GM12878 (cell line): ENCODE results near the gene GOLIM4. TPM values are rescaled to one million over a fixed set of nuclear protein-coding genes. Genes with fewer than 3 reads are reported as not detected.

Experiments used
- ATAC-seq: fragments of 200-7000 bp; cut with Tn5 transposase; 3 replicates; pipeline ENCODE4 v1.9.1; 2020; ENCODE audit warnings: mild to moderate bottlenecking, moderate library complexity
- BruUV-seq: library from RNA; stranded (reverse); fragments of 400-500 nt; replicated peaks from 2 replicates; lab custom pipeline; 2021; lab: Mats Ljungman, UMichigan
- CTCF ChIA-PET: fragments of 300-600 bp; sonication (Branson Sonifier 250); formaldehyde crosslinking; extraction: SDS; loops from one replicate; lab custom pipeline; 2021; ENCODE audit warnings: inconsistent platforms; lab: Yijun Ruan, JAX
- POLR2A ChIA-PET: fragments of 350-600 bp; formaldehyde crosslinking; extraction: SDS; loops from one replicate; lab custom pipeline; 2021; ENCODE audit warnings: inconsistent platforms; lab: Charles Lee
- RAD21 ChIA-PET: fragments of 300-600 bp; sonication (Branson Sonifier 250); formaldehyde crosslinking; loops from one replicate; lab custom pipeline; 2023; ENCODE audit warnings: antibody characterized with exemption; ENCODE audit not compliant: unreplicated experiment; lab: Charles Lee
- SMC1A ChIA-PET: fragments of 300-600 bp; sonication (Branson Sonifier 250); formaldehyde crosslinking; loops from one replicate; lab custom pipeline; 2023; ENCODE audit not compliant: unreplicated experiment, uncharacterized antibody; lab: Charles Lee
- DNase-seq: peaks from one replicate; pipeline ENCODE4 v3.0.0-alpha.2; 2011; ENCODE audit warnings: low read depth, low spot score
- FAIRE-seq: peaks from 3 replicates; lab custom pipeline; 2011; peaks lifted over from hg19 to GRCh38; lab: Jason Lieb, UNC
- H2AFZ ChIP-seq: 2 replicates; pipeline ENCODE4 v1.6.0; 2011; ENCODE audit warnings: low read depth, low read length, control low read depth; ENCODE audit not compliant: control insufficient read depth
- H3K27ac ChIP-seq: 2 replicates; pipeline ENCODE4 v1.5.1; 2011; ENCODE audit warnings: control low read depth; ENCODE audit not compliant: control insufficient read depth, insufficient read depth
- H3K27me3 ChIP-seq, 2 experiments: replicated peaks in 1 of 2; 2 replicates each; pipeline versions ENCODE4 v1.6.0 to v1.6.1; 2011; ENCODE audit warnings: low read length in 1 of 2; ENCODE audit not compliant: control insufficient read depth in 2 of 2, insufficient read depth in 2 of 2
- H3K36me3 ChIP-seq, 2 experiments: 2 replicates each; pipeline ENCODE4 v1.5.1; 2011; ENCODE audit warnings: low read length in 1 of 2; ENCODE audit not compliant: control insufficient read depth in 2 of 2, insufficient read depth in 2 of 2
- H3K4me1 ChIP-seq: 2 replicates; pipeline ENCODE4 v1.6.1; 2011; ENCODE audit warnings: mild to moderate bottlenecking, low read length, moderate library complexity, mixed read lengths; ENCODE audit not compliant: control insufficient read depth, insufficient read depth
- H3K4me2 ChIP-seq: 2 replicates; pipeline ENCODE4 v1.6.0; 2011; ENCODE audit warnings: control low read depth; ENCODE audit not compliant: control insufficient read depth, insufficient read depth
- H3K4me3 ChIP-seq: fragments of 200-600 bp; sonication (generic); 2 replicates; pipeline ENCODE4 v1.5.1; 2016
- H3K79me2 ChIP-seq: 2 replicates; pipeline ENCODE4 v1.6.0; 2011; ENCODE audit warnings: low read length; ENCODE audit not compliant: control insufficient read depth, insufficient read depth
- H3K9ac ChIP-seq: 2 replicates; pipeline ENCODE4 v1.8.0; 2011; ENCODE audit warnings: low read length, control low read depth, mixed read lengths; ENCODE audit not compliant: control insufficient read depth, insufficient read depth
- H3K9me3 ChIP-seq: replicated peaks from 3 replicates; pipeline ENCODE4 v1.5.1; 2011; ENCODE audit warnings: mild to moderate bottlenecking, low read length; ENCODE audit not compliant: control insufficient read depth, insufficient read depth
- H4K20me1 ChIP-seq: 2 replicates; pipeline ENCODE4 v1.6.0; 2011; ENCODE audit not compliant: control insufficient read depth, insufficient read depth
- BACH1 ChIP-seq: fragments of 450-650 bp; IDR thresholded peaks from 2 replicates; pipeline ENCODE4 v1.6.1; 2017; ENCODE audit warnings: mild to moderate bottlenecking, borderline replicate concordance
- EZH2 ChIP-seq: IDR thresholded peaks from 2 replicates; pipeline ENCODE4 v1.6.1; 2012; ENCODE audit warnings: low read depth, mild to moderate bottlenecking, control low read depth, inconsistent platforms, low read length, borderline replicate concordance; ENCODE audit not compliant: control insufficient read depth
- IKZF1 ChIP-seq: fragments of 450-650 bp; conservative IDR thresholded peaks from 2 replicates; pipeline ENCODE4 v1.6.1; 2017; ENCODE audit warnings: antibody characterized with exemption, mild to moderate bottlenecking
- IRF4 ChIP-seq: IDR thresholded peaks from 2 replicates; pipeline ENCODE4 v1.6.1; 2011; ENCODE audit warnings: low read depth, low read length
- MTA2 ChIP-seq: fragments of 450-650 bp; IDR thresholded peaks from 2 replicates; pipeline ENCODE4 v1.6.1; 2016; ENCODE audit warnings: low read depth, mild to moderate bottlenecking, moderate library complexity
- RBBP5 ChIP-seq: fragments of 200-600 bp; sonication (generic); conservative IDR thresholded peaks from 2 replicates; pipeline ENCODE4 v1.6.1; 2016
- SMARCA5 ChIP-seq: fragments of 450-650 bp; IDR thresholded peaks from 2 replicates; pipeline ENCODE4 v1.6.1; 2017; ENCODE audit warnings: mild to moderate bottlenecking
- TARDBP ChIP-seq: IDR thresholded peaks from 2 replicates; pipeline ENCODE4 v1.6.1; 2016; ENCODE audit warnings: borderline replicate concordance
- WRNIP1 ChIP-seq: IDR thresholded peaks from 2 replicates; pipeline ENCODE4 v1.6.1; 2011; ENCODE audit warnings: low read depth, low read length, improper control_type of control experiment, borderline replicate concordance
- ZNF274 ChIP-seq: IDR thresholded peaks from one replicate; pipeline ENCODE4 v1.8.0; 2011; ENCODE audit not compliant: insufficient read length, insufficient read depth
- WGBS: methylation state at CpG from one replicate; pipeline ENCODE4 v1.1.6; 2016; ENCODE audit warnings: low lambda C conversion rate; ENCODE audit not compliant: insufficient replicate concordance, insufficient coverage; ENCODE audit errors: missing lambda C conversion rate; 5-methylcytosine and 5-hydroxymethylcytosine counted together
- in situ Hi-C: fragments of 300-500 bp; cut with MboI; formaldehyde crosslinking; loops from 9 replicates; pipeline ENCODE4 v1.14.3; 2018; ENCODE audit warnings: mixed read lengths
- intact Hi-C: fragments of 100-400 bp; cut with micrococcal nuclease; formaldehyde crosslinking; loops from one replicate; pipeline ENCODE4 v1.14.2; 2022; ENCODE audit not compliant: unreplicated experiment
- polyA plus RNA-seq, 11 experiments: library from polyadenylated mRNA; depleted of rRNA in 4 of 11; unstranded in 6 of 11; stranded (reverse) in 5 of 11; fragments of >200 nt; fragmentation: Nextera tagmentation in 4 of 11; fragmentation: Illumina TruSeq in 1 of 11; extraction: Ambion mirVana in 4 of 11; extraction: Trizol in 1 of 11; gene quantifications; 1 replicate in 1 of 11; 2 replicates in 10 of 11; pipeline versions ENCODE4 v1.2.1 to v1.2.3, GENCODE V29; 2011 to 2016; ENCODE audit warnings: inconsistent platforms in 2 of 11, missing spikeins in 2 of 11, low read depth in 1 of 11
- total RNA-seq, 4 experiments: library from RNA; depleted of rRNA in 3 of 4; stranded (reverse); fragments of >200 nt in 3 of 4; fragmentation: Illumina TruSeq in 1 of 4; extraction: Trizol in 1 of 4; gene quantifications; 2 replicates each; pipeline versions ENCODE4 v1.2.1 to v1.2.3, GENCODE V29; 2013 to 2021
- TF ChIP-seq, protein P1 (sequence below): fragments of 450-650 bp; conservative IDR thresholded peaks from 2 replicates; pipeline ENCODE4 v1.6.1; 2017; ENCODE audit warnings: mild to moderate bottlenecking, moderate library complexity
- TF ChIP-seq, protein P2 (sequence below): fragments of 450-650 bp; IDR thresholded peaks from 2 replicates; pipeline ENCODE4 v1.6.1; 2017; ENCODE audit warnings: borderline replicate concordance
- TF ChIP-seq, protein P3 (sequence below): IDR thresholded peaks from 2 replicates; pipeline ENCODE4 v1.6.1; 2012; ENCODE audit warnings: low read length, inconsistent platforms
- TF ChIP-seq, protein P4 (sequence below): IDR thresholded peaks from 2 replicates; pipeline ENCODE4 v1.6.1; 2011; ENCODE audit warnings: mild to moderate bottlenecking, low read depth, low read length, moderate library complexity; ENCODE audit not compliant: insufficient replicate concordance

The GOLIM4 gene
- total and polyA plus RNA-seq, 10 of the 15 experiments (the other 5 are each of a cell fraction or from before 2014, with no cell fraction given): 11.1 to 32.4 (median 19.3) TPM

DNA sequence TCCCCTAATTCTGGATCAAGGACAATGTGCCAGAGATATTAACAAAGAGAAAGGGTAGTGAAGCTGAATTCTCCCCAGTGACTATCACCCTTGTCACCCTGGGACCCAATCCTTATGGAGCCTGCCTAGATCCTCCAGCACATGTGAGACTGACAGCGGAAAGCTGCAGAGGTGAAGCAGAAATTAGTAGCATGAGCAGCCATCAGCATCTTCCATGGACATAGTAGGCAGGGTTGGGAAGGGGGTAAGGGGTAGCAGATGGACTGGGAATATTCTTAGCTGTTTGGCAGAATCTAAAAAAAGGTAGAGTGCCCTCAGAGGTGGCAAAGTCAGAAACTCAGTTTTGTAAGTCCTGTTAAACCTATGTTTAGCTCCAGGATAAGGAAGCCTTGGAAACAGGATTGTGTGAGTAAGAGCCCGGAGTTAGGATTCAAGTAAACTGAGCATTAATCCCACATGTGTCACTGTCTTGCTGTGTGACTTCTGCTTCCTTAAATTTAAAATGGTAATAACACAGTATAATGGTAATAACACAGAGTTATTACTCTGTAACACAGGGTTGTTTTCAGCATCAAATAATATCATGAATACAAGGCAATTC is 14.5 kb downstream of the GOLIM4 start:
- no peaks in the 10 kb centered on the region; the same call in 1 of the 3 replicates for H3K9me3 ChIP-seq
- H3K36me3 ChIP-seq: 0 out of 4 replicates have a peak, but pooled peaks cover 0 to 2% of the 10 kb centered on the region in 2 experiments
- DNase-seq (no peak), FAIRE-seq (no peak), ATAC-seq (no peak)
- H3K4me1 ChIP-seq: peaks cover 10% of the 10 kb centered on the region
- no peak overlapping the region for H3K4me3 ChIP-seq
- in situ Hi-C loops: no loop called here
- ChIA-PET SMC1A (interaction anchor here (1.2 to 2.2 kb wide), 4 partner anchors 13 to 30 kb away, joined by 3 to 9 read pairs (median 4); no protein-coding TSS in a partner anchor), POLR2A (interaction anchor here (1.1 to 1.6 kb wide), 2 partner anchors 10 to 19 kb away, joined by 3 to 4 read pairs; no protein-coding TSS in a partner anchor), CTCF (interaction anchor here (1.0 to 1.8 kb wide), 2 partner anchors 29 to 33 kb away, joined by 4 to 6 read pairs; no protein-coding TSS in a partner anchor), RAD21 (no interaction called here)
- no peaks in the 10 kb centered on the region for H4K20me1 ChIP-seq
- peaks cover 39% of the 10 kb centered on the region for H3K79me2 ChIP-seq
- H3K9ac ChIP-seq: no peak overlapping the region
- H3K27ac ChIP-seq: no peak overlapping the region
- no peaks in the 10 kb centered on the region for H3K27me3 ChIP-seq
- no peak overlapping the region for H3K4me2 ChIP-seq
- BruUV-seq: no TSS peak
- TF ChIP-seq BACH1: no peak
- no peak for TF ChIP-seq ZNF274
- TF ChIP-seq IRF4: no peak
- TF ChIP-seq EZH2: no peak
- no peak for TF ChIP-seq WRNIP1
- TF ChIP-seq, protein P1, sequence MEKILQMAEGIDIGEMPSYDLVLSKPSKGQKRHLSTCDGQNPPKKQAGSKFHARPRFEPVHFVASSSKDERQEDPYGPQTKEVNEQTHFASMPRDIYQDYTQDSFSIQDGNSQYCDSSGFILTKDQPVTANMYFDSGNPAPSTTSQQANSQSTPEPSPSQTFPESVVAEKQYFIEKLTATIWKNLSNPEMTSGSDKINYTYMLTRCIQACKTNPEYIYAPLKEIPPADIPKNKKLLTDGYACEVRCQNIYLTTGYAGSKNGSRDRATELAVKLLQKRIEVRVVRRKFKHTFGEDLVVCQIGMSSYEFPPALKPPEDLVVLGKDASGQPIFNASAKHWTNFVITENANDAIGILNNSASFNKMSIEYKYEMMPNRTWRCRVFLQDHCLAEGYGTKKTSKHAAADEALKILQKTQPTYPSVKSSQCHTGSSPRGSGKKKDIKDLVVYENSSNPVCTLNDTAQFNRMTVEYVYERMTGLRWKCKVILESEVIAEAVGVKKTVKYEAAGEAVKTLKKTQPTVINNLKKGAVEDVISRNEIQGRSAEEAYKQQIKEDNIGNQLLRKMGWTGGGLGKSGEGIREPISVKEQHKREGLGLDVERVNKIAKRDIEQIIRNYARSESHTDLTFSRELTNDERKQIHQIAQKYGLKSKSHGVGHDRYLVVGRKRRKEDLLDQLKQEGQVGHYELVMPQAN: no peak
- no peak for TF ChIP-seq IKZF1
- TF ChIP-seq SMARCA5: no peak
- TF ChIP-seq, protein P2, sequence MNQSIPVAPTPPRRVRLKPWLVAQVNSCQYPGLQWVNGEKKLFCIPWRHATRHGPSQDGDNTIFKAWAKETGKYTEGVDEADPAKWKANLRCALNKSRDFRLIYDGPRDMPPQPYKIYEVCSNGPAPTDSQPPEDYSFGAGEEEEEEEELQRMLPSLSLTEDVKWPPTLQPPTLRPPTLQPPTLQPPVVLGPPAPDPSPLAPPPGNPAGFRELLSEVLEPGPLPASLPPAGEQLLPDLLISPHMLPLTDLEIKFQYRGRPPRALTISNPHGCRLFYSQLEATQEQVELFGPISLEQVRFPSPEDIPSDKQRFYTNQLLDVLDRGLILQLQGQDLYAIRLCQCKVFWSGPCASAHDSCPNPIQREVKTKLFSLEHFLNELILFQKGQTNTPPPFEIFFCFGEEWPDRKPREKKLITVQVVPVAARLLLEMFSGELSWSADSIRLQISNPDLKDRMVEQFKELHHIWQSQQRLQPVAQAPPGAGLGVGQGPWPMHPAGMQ: no peak
- no peak for TF ChIP-seq TARDBP
- TF ChIP-seq, protein P3, sequence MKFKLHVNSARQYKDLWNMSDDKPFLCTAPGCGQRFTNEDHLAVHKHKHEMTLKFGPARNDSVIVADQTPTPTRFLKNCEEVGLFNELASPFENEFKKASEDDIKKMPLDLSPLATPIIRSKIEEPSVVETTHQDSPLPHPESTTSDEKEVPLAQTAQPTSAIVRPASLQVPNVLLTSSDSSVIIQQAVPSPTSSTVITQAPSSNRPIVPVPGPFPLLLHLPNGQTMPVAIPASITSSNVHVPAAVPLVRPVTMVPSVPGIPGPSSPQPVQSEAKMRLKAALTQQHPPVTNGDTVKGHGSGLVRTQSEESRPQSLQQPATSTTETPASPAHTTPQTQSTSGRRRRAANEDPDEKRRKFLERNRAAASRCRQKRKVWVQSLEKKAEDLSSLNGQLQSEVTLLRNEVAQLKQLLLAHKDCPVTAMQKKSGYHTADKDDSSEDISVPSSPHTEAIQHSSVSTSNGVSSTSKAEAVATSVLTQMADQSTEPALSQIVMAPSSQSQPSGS: no peak
- TF ChIP-seq, protein P4, sequence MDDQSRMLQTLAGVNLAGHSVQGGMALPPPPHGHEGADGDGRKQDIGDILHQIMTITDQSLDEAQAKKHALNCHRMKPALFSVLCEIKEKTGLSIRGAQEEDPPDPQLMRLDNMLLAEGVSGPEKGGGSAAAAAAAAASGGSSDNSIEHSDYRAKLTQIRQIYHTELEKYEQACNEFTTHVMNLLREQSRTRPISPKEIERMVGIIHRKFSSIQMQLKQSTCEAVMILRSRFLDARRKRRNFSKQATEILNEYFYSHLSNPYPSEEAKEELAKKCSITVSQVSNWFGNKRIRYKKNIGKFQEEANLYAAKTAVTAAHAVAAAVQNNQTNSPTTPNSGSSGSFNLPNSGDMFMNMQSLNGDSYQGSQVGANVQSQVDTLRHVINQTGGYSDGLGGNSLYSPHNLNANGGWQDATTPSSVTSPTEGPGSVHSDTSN: no peak
- no peak for TF ChIP-seq RBBP5
- no peak for TF ChIP-seq MTA2
- TF ChIP-seq, all 136 proteins: peak for 0
- intact Hi-C loops: no loop called here
- H2AFZ ChIP-seq: no peak overlapping the region
- WGBS: 100% methylated on average over 2 of the region's 2 CpGs
